Stimulated activated CD8-positive, alpha-beta memory T cell treated with anti-CD3 and anti-CD28 coated beads, Interleukin-4, amount 100 ng/mL, for 4 hours (primary cell): ENCODE measurements around the gene OR13C2.
"Not testable (repeated sequence)": the region's sequence is repeated elsewhere in the genome, so short reads cannot be mapped to it uniquely, and the experiment has no call there.

Experiments used
- DNase-seq, 2 donors: peaks; one replicate each; pipeline ENCODE4 v3.0.0-alpha.2; 2020; ENCODE audit warnings: low read depth in 2 of 2, low spot score in 1 of 2

The OR13C2 gene

GRCh38 chr9:104605527-104605926 lies at the start of gene OR13C2:
OR13C2 (minus strand) TSS chr9:104605627; CDS start chr9:104605627, 0 bp downstream.
- DNase-seq, result not testable (repeated sequence)

GRCh38 chr9:104635456-104635855 lies 30.0 kb upstream of the OR13C2 start:
- no peak for DNase-seq

- DNase-seq, result no peak
These were observed 28.6 kb upstream of the OR13C2 start for GRCh38 chr9:104633976-104634520.

- DNase-seq, result not testable (repeated sequence)
These were observed 20.5 kb upstream of the OR13C2 start for GRCh38 chr9:104625964-104626363.

GRCh38 chr9:104618104-104618503 lies 12.7 kb upstream of the OR13C2 start, which contains the start of gene OR13C9:
OR13C9 (minus strand) TSS chr9:104618204; CDS start chr9:104618204, 0 bp downstream.
- DNase-seq, result no peak

- DNase-seq, result no peak
These were observed 12.0 kb upstream of the OR13C2 start for GRCh38 chr9:104617418-104617817.

- no peak for DNase-seq
These were observed 5.8 kb upstream of the OR13C2 start for GRCh38 chr9:104611213-104611612.

- DNase-seq, result no peak
These were observed 2.9 kb upstream of the OR13C2 start for GRCh38 chr9:104608336-104608735.

- DNase-seq, result no peak
These were observed 725 bp upstream of the OR13C2 start for GRCh38 chr9:104606152-104606551.

GRCh38 chr9:104604801-104605200 lies 626 bp downstream of the OR13C2 start:
- no peak for DNase-seq

- DNase-seq, result not testable (repeated sequence)
These were observed 6.1 kb downstream of the OR13C2 start, which contains the start of gene OR13C5 for GRCh38 chr9:104599313-104599712. OR13C5 (minus strand) TSS chr9:104599413; CDS start chr9:104599413, 0 bp downstream.

GRCh38 chr9:104598749-104599148 lies 6.7 kb downstream of the OR13C2 start:
- not testable (repeated sequence) for DNase-seq

- no peak for DNase-seq
These were observed 15.8 kb downstream of the OR13C2 start for GRCh38 chr9:104589626-104590025.

GRCh38 chr9:104586496-104587180 lies 18.8 kb downstream of the OR13C2 start:
- no peak for DNase-seq

- DNase-seq, result no peak
These were observed 24.9 kb downstream of the OR13C2 start for GRCh38 chr9:104580562-104580961.

- DNase-seq, result no peak
These were observed 28.2 kb downstream of the OR13C2 start for GRCh38 chr9:104577263-104577662.

- DNase-seq, result no peak
These were observed 30.0 kb downstream of the OR13C2 start for GRCh38 chr9:104575456-104575855.

GRCh38 chr9:104572612-104573011 lies 32.8 kb downstream of the OR13C2 start:
- no peak for DNase-seq

- no peak for DNase-seq
These were observed 36.6 kb downstream of the OR13C2 start, which contains the start of gene OR13C8 for GRCh38 chr9:104568868-104569267. OR13C8 (plus strand) TSS chr9:104569168; CDS start chr9:104569168, 0 bp downstream.

- no peak for DNase-seq
These were observed 41.1 kb downstream of the OR13C2 start for GRCh38 chr9:104564358-104564757.

GRCh38 chr9:104556830-104557634 lies 48.4 kb downstream of the OR13C2 start:
- no peak for DNase-seq

GRCh38 chr9:104555521-104555920 lies 49.9 kb downstream of the OR13C2 start:
- DNase-seq, result no peak
